Ovary (tissue), 3 donors: Measurements from ENCODE around the gene MDM4.

ENCODE experiments used
- CTCF ChIP-seq, 3 donors: fragments of 450-650 bp in 2 of 3; fragments of 200-600 bp in 1 of 3; IDR thresholded peaks; one replicate each; pipeline versions ENCODE4 v1.5.1 to v1.8.0; 2016 to 2022; ENCODE audit warnings: antibody characterized with exemption in 3 of 3, mild to moderate bottlenecking in 1 of 3
- EP300 ChIP-seq: sonication (generic); formaldehyde crosslinking; IDR thresholded peaks from one replicate; pipeline ENCODE4 v1.6.1; 2017; ENCODE audit warnings: antibody characterized with exemption
- POLR2A ChIP-seq: fragments of 450-650 bp; IDR thresholded peaks from one replicate; pipeline ENCODE4 v1.6.1; 2017; ENCODE audit warnings: antibody characterized with exemption, mild to moderate bottlenecking, moderate library complexity
- donor health status: DM: no; HTN: no; CAD: no.

- TF ChIP-seq POLR2A (no peak), CTCF (IDR thresholded peaks at IDR 0.05) (no peak), EP300 (no peak)
Measured at GRCh38 chr1:204469304-204469703, 46.9 kb upstream of the MDM4 start.
